ENCODE measurements around the gene TNS1. TPM values are rescaled to one million over a fixed set of nuclear protein-coding genes. Genes with fewer than 3 reads are reported as not detected.

TNS1 gene
- total RNA-seq, 1 donor, result 48.9 TPM

DNA sequence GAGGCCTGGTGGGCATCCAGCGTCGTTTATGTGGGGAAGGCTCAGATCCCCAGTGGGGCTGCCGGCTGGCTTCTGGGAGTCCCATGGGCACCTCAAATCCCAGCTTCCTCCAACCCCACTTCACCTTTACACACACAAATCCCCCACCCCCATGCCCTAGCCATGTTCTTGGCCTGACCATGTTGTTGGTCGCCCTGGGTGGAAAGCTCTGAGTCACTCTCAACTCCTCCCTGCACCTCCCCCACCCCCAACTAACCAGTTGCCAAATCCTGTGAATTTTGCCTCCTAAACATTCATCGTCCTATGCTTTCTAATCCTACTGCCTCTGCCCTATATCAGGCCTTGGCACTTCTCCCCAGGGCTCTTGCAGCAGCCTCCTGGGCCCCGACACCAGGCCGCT is 6.4 kb downstream of the TNS1 start:
- DNase-seq (ENCODE audit: insufficient read length, low spot score, missing footprints), result peak; percentile 93
- Histone ChIP-seq H3K4me3 (ENCODE audit: insufficient read depth, low read length) (peak overlapping the region; percentile 15), H3K4me2 (ENCODE audit: insufficient read depth, low read length) (peak overlapping the region; percentile 57), H3K27ac (ENCODE audit: low read depth, low read length) (peak overlapping the region; percentile 82), H2AFZ (ENCODE audit: low read length) (peak overlapping the region; percentile 21), H3K27me3 (ENCODE audit: insufficient read depth, low read length) (no peaks in the 10 kb centered on the region), H3K79me2 (ENCODE audit: insufficient read depth, low read length) (peaks cover 43% of the 10 kb centered on the region), H3K36me3 (ENCODE audit: insufficient read depth, low read length) (no peaks in the 10 kb centered on the region), H3K4me1 (ENCODE audit: insufficient read depth, low read length) (peaks cover 60% of the 10 kb centered on the region), H4K20me1 (ENCODE audit: insufficient read depth, low read length) (peaks cover 7% of the 10 kb centered on the region), H3K9me3 (ENCODE audit: low read depth, low read length) (no peaks in the 10 kb centered on the region)
- TF ChIP-seq, protein P1, sequence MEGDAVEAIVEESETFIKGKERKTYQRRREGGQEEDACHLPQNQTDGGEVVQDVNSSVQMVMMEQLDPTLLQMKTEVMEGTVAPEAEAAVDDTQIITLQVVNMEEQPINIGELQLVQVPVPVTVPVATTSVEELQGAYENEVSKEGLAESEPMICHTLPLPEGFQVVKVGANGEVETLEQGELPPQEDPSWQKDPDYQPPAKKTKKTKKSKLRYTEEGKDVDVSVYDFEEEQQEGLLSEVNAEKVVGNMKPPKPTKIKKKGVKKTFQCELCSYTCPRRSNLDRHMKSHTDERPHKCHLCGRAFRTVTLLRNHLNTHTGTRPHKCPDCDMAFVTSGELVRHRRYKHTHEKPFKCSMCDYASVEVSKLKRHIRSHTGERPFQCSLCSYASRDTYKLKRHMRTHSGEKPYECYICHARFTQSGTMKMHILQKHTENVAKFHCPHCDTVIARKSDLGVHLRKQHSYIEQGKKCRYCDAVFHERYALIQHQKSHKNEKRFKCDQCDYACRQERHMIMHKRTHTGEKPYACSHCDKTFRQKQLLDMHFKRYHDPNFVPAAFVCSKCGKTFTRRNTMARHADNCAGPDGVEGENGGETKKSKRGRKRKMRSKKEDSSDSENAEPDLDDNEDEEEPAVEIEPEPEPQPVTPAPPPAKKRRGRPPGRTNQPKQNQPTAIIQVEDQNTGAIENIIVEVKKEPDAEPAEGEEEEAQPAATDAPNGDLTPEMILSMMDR (IDR thresholded peaks at IDR 0.05; ENCODE audit: extremely low read depth, low read depth, low read length), result no peak

- Histone ChIP-seq H3K27me3 (ENCODE audit: insufficient read depth, low read length) (no peaks in the 10 kb centered on the region), H3K9me3 (ENCODE audit: low read depth, low read length) (no peaks in the 10 kb centered on the region), H3K4me2 (ENCODE audit: insufficient read depth, low read length) (peak overlapping the region; percentile 57), H3K79me2 (ENCODE audit: insufficient read depth, low read length) (peaks cover 40% of the 10 kb centered on the region), H3K36me3 (ENCODE audit: insufficient read depth, low read length) (no peaks in the 10 kb centered on the region), H3K27ac (ENCODE audit: low read depth, low read length) (peak overlapping the region; percentile 82), H4K20me1 (ENCODE audit: insufficient read depth, low read length) (peaks cover 7% of the 10 kb centered on the region), H2AFZ (ENCODE audit: low read length) (no peak overlapping the region), H3K4me3 (ENCODE audit: insufficient read depth, low read length) (peak overlapping the region; percentile 15), H3K4me1 (ENCODE audit: insufficient read depth, low read length) (peaks cover 57% of the 10 kb centered on the region)
- TF ChIP-seq, protein P1 (IDR thresholded peaks at IDR 0.05; ENCODE audit: extremely low read depth, low read depth, low read length), result no peak
- peak; percentile 94 for DNase-seq (ENCODE audit: insufficient read length, low spot score, missing footprints)
These were observed 7.0 kb downstream of the TNS1 start for GRCh38 chr2:217995731-217996231.

- peak; percentile 97 for DNase-seq (ENCODE audit: insufficient read length, low spot score, missing footprints)
- Histone ChIP-seq H4K20me1 (ENCODE audit: insufficient read depth, low read length) (peaks cover 5% of the 10 kb centered on the region), H3K4me3 (ENCODE audit: insufficient read depth, low read length) (no peak overlapping the region), H3K27ac (ENCODE audit: low read depth, low read length) (peak overlapping the region; percentile 82), H3K36me3 (ENCODE audit: insufficient read depth, low read length) (no peaks in the 10 kb centered on the region), H3K27me3 (ENCODE audit: insufficient read depth, low read length) (no peaks in the 10 kb centered on the region), H3K9me3 (ENCODE audit: low read depth, low read length) (no peaks in the 10 kb centered on the region), H3K4me1 (ENCODE audit: insufficient read depth, low read length) (peaks cover 49% of the 10 kb centered on the region), H2AFZ (ENCODE audit: low read length) (peak overlapping the region; percentile 11), H3K4me2 (ENCODE audit: insufficient read depth, low read length) (peak overlapping the region; percentile 26), H3K79me2 (ENCODE audit: insufficient read depth, low read length) (peaks cover 40% of the 10 kb centered on the region)
- TF ChIP-seq, protein P1 (IDR thresholded peaks at IDR 0.05; ENCODE audit: extremely low read depth, low read depth, low read length), result no peak
These were observed 8.0 kb downstream of the TNS1 start for GRCh38 chr2:217994776-217995274.

DNA sequence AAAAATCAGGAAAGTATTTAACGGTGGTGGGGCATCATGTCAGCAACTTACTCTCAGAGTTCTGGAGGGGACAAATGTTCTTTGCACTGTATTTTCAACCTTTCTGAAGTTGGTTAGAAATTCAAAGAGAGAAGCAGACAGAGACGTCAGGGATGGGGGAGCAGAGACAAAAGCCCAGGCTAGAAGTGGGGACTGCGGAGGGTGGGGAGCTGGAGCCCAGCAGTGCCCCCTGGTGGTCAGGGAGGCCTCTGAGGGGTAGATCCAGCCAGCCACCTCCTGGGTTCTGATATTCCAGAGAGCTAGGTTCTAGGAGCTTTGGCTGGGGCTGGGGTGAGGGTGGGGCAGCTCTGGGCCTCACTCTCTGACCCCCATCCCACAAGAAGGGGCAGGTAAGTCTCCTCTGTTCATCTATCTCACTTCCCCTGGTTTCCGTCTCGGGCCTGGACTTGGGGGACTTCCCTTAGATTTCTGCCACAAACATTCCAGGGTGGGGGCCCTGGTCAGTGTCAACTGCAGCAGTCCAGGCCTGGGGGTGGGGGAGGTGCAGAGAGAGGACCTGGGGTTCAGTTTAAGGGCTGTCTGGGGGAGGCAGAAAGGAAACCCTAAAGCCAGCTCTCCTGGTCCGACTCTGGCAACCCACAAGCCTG is 8.9 kb downstream of the TNS1 start:
- peaks cover 46% of the 10 kb centered on the region for H3K4me1 ChIP-seq (ENCODE audit: insufficient read depth, low read length)
- H3K36me3 ChIP-seq (ENCODE audit: insufficient read depth, low read length), result no peaks in the 10 kb centered on the region
- no peak overlapping the region for H3K4me3 ChIP-seq (ENCODE audit: insufficient read depth, low read length)
- peak; percentile 95 for DNase-seq (ENCODE audit: insufficient read length, low spot score, missing footprints)
- no peaks in the 10 kb centered on the region for H4K20me1 ChIP-seq (ENCODE audit: insufficient read depth, low read length)
- TF ChIP-seq, protein P1 (IDR thresholded peaks at IDR 0.05; ENCODE audit: extremely low read depth, low read depth, low read length), result peak; percentile 75
- peaks cover 32% of the 10 kb centered on the region for H3K79me2 ChIP-seq (ENCODE audit: insufficient read depth, low read length)
- peak overlapping the region; percentile 12 for H2AFZ ChIP-seq (ENCODE audit: low read length)
- H3K4me2 ChIP-seq (ENCODE audit: insufficient read depth, low read length), result no peak overlapping the region
- no peaks in the 10 kb centered on the region for H3K9me3 ChIP-seq (ENCODE audit: low read depth, low read length)
- no peaks in the 10 kb centered on the region for H3K27me3 ChIP-seq (ENCODE audit: insufficient read depth, low read length)
- peak overlapping the region; percentile 82 for H3K27ac ChIP-seq (ENCODE audit: low read depth, low read length)
